K562 (cell line): ENCODE measurements around the gene CCDC9. TPM values are rescaled to one million over a fixed set of nuclear protein-coding genes. Genes with fewer than 3 reads are reported as not detected.

Experiments
- BCLAF1 ChIP-seq, 2 experiments: fragments of 450-650 bp in 1 of 2; IDR thresholded peaks; 2 replicates each; pipeline ENCODE4 v1.6.1; 2011 to 2017; ENCODE audit warnings: low read depth in 2 of 2, antibody characterized with exemption in 1 of 2, borderline replicate concordance in 1 of 2, low read length in 1 of 2, mild to moderate bottlenecking in 1 of 2, mixed read lengths in 1 of 2; ENCODE audit not compliant: control insufficient read depth in 1 of 2
- BRF1 ChIP-seq: IDR thresholded peaks from 3 replicates; pipeline ENCODE4 v1.6.1; 2011; ENCODE audit warnings: borderline replicate concordance, mild to moderate bottlenecking; ENCODE audit not compliant: insufficient read length; ENCODE audit errors: extremely low read depth
- CBX1 ChIP-seq: sonication (generic); IDR thresholded peaks from 2 replicates; pipeline ENCODE4 v1.6.1; 2016; ENCODE audit warnings: antibody characterized with exemption, low read depth, mild to moderate bottlenecking
- CCNT2 ChIP-seq: IDR thresholded peaks from 2 replicates; pipeline ENCODE4 v1.6.1; 2011; ENCODE audit warnings: borderline replicate concordance, low read depth, mild to moderate bottlenecking, moderate library complexity, mixed read lengths, low read length; ENCODE audit not compliant: insufficient read length; ENCODE audit errors: extremely low read depth
- EHMT2 ChIP-seq: fragments of 450-650 bp; IDR thresholded peaks from 2 replicates; pipeline ENCODE4 v1.6.1; 2018; ENCODE audit warnings: antibody characterized with exemption
- FOXO4 ChIP-seq: fragments of 450-650 bp; formaldehyde crosslinking; IDR thresholded peaks from 2 replicates; pipeline ENCODE4 v1.4.0; 2020; ENCODE audit warnings: mild to moderate bottlenecking, moderate library complexity
- HDGF ChIP-seq: fragments of 450-650 bp; IDR thresholded peaks from 2 replicates; pipeline ENCODE4 v1.6.1; 2016
- HIVEP1 ChIP-seq: fragments of 250-450 bp; sonication (Bioruptor Pico); IDR thresholded peaks from 2 replicates; pipeline ENCODE4 v1.4.0; 2020; ENCODE audit warnings: mild to moderate bottlenecking
- HNRNPUL1 ChIP-seq: fragments of 200-400 bp; formaldehyde crosslinking; IDR thresholded peaks from 2 replicates; pipeline ENCODE4 v1.6.1; 2017; ENCODE audit warnings: low read length
- KDM2B ChIP-seq: fragments of 250-450 bp; sonication (Bioruptor Pico); IDR thresholded peaks from 2 replicates; pipeline ENCODE4 v1.8.0; 2021; ENCODE audit warnings: mild to moderate bottlenecking, moderate library complexity
- NCOA2 ChIP-seq, 2 experiments: fragments of 450-650 bp; IDR thresholded peaks; 2 replicates each; pipeline ENCODE4 v1.6.1; 2018; ENCODE audit warnings: mild to moderate bottlenecking in 2 of 2, moderate library complexity in 1 of 2; ENCODE audit not compliant: partially characterized antibody in 2 of 2
- RCOR1 ChIP-seq, 2 experiments: IDR thresholded peaks; 2 replicates each; pipeline ENCODE4 v1.6.1; 2012; ENCODE audit warnings: low read depth in 2 of 2, low read length in 2 of 2, borderline replicate concordance in 1 of 2, improper control_type of control experiment in 1 of 2
- SUPT5H ChIP-seq: fragments of 450-650 bp; IDR thresholded peaks from 2 replicates; pipeline ENCODE4 v1.6.1; 2016
- ZBED1 ChIP-seq: IDR thresholded peaks from 2 replicates; pipeline ENCODE4 v1.6.1; 2014
- ZBTB8A ChIP-seq: fragments of 450-650 bp; IDR thresholded peaks from 2 replicates; pipeline ENCODE4 v1.6.1; 2018; ENCODE audit warnings: mild to moderate bottlenecking, moderate library complexity; ENCODE audit not compliant: partially characterized antibody
- ZFP91 ChIP-seq: sonication (generic); formaldehyde crosslinking; IDR thresholded peaks from 2 replicates; pipeline ENCODE4 v1.8.0; 2022; ENCODE audit warnings: mild to moderate bottlenecking, missing genetic modification reagents
- ZNF347 ChIP-seq: fragments of 450-650 bp; formaldehyde crosslinking; IDR thresholded peaks from 2 replicates; pipeline ENCODE4 v1.4.0; 2020; ENCODE audit warnings: low read depth, mild to moderate bottlenecking, moderate library complexity
- ZNF75A ChIP-seq: fragments of 450-650 bp; formaldehyde crosslinking; IDR thresholded peaks from 2 replicates; pipeline ENCODE4 v1.4.0; 2020; ENCODE audit warnings: mild to moderate bottlenecking
- polyA plus RNA-seq, 8 experiments: library from polyadenylated mRNA; depleted of rRNA in 4 of 8; stranded (reverse) in 5 of 8; unstranded in 3 of 8; fragments of >200 nt; fragmentation: Nextera tagmentation in 2 of 8; fragmentation: Illumina TruSeq in 1 of 8; extraction: Ambion mirVana in 2 of 8; extraction: Trizol in 1 of 8; gene quantifications; 2 replicates each; pipeline versions ENCODE4 v1.2.1 to v1.2.3, GENCODE V29; 2011 to 2014; ENCODE audit warnings: inconsistent platforms in 1 of 8, missing spikeins in 1 of 8
- total RNA-seq, 7 experiments: library from RNA; depleted of rRNA in 6 of 7; stranded (reverse); fragments of >200 nt in 6 of 7; fragmentation: Illumina TruSeq in 2 of 7; extraction: Trizol in 2 of 7; gene quantifications; 2 replicates each; pipeline versions ENCODE4 v1.2.1 to v1.2.3, GENCODE V29; 2011 to 2021; ENCODE audit warnings: low replicate concordance in 1 of 7
- TF ChIP-seq, protein P1 (sequence below): sonication (generic); formaldehyde crosslinking; IDR thresholded peaks from 2 replicates; pipeline ENCODE4 v1.8.0; 2022; ENCODE audit warnings: mild to moderate bottlenecking, missing genetic modification reagents
- TF ChIP-seq, protein P2 (sequence below): fragments of 450-650 bp; IDR thresholded peaks from 2 replicates; pipeline ENCODE4 v1.6.1; 2017; ENCODE audit warnings: mild to moderate bottlenecking, moderate library complexity

Gene CCDC9
- total and polyA plus RNA-seq, 9 of the 15 experiments (the other 6 are each of a cell fraction or from before 2014, with no cell fraction given) = 0.23 to 38.6 (median 8.4) TPM

DNA sequence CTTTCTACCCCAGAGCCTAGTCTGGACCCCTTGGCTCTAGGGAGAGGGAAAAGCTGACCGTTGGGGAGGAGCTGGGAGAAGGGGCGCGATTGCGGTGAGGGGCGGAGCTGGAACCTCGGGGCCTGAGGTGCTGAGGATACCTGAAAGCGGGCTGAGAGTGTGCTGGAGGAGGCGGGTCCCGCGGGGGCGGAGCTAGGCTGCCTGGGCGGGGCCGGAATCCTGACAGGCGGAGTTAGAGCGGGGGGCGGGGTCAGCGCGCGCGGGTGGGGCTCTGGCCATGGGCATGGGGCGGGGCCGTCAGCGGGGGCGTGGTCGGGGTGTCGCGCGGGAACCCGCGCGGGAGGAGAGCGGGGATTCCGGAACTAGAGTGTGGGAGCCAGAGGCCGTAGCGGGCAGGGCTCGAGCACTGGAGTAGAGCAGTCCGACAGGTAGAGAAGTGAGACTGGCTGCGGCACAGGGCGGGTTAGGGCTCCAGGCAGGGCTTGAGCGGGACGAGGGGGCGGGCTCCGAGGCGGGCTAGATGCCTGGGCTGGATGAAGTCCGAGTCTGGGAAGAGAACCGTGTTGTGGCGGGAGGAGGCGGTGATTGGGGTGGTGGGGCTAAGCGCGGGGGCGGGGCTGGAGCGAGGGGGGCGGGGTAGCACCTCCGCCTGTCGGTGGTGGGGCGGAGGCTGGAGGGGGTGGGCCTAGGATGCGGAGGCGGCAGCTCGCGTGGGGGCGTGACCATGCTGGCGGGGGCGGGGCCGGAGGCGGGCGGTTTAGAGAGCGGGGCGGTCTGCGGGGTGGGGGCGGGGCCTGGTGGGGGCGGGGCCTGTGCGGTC, 18.0 kb downstream of the CCDC9 start, which contains the start of gene INAFM1 (continued):
- TF ChIP-seq BCLAF1 (IDR thresholded peaks at IDR 0.05; ENCODE audit: borderline replicate concordance in 1 of 2, control insufficient read depth in 1 of 2, low read depth in 2 of 2, low read length in 1 of 2) = no peak
- TF ChIP-seq ZNF75A = no peak
- no peak for TF ChIP-seq KDM2B (CRISPR knock-in tag)
- TF ChIP-seq HIVEP1 (CRISPR knock-in tag) = peak; percentile 73; the same call in 1 of the 2 replicates
- TF ChIP-seq, protein P1, sequence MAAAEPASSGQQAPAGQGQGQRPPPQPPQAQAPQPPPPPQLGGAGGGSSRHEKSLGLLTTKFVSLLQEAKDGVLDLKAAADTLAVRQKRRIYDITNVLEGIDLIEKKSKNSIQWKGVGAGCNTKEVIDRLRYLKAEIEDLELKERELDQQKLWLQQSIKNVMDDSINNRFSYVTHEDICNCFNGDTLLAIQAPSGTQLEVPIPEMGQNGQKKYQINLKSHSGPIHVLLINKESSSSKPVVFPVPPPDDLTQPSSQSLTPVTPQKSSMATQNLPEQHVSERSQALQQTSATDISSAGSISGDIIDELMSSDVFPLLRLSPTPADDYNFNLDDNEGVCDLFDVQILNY = no peak
- no peak for TF ChIP-seq NCOA2 (IDR thresholded peaks at IDR 0.05; ENCODE audit: partially characterized antibody in 2 of 2)
- peak; percentile 83; the same call in 1 of the 2 replicates for TF ChIP-seq FOXO4 (CRISPR knock-in tag)
- no peak for TF ChIP-seq EHMT2
- TF ChIP-seq, protein P2, sequence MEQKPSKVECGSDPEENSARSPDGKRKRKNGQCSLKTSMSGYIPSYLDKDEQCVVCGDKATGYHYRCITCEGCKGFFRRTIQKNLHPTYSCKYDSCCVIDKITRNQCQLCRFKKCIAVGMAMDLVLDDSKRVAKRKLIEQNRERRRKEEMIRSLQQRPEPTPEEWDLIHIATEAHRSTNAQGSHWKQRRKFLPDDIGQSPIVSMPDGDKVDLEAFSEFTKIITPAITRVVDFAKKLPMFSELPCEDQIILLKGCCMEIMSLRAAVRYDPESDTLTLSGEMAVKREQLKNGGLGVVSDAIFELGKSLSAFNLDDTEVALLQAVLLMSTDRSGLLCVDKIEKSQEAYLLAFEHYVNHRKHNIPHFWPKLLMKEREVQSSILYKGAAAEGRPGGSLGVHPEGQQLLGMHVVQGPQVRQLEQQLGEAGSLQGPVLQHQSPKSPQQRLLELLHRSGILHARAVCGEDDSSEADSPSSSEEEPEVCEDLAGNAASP = no peak
- TF ChIP-seq ZBED1 = peak; percentile 25; the same call in 1 of the 2 replicates
- no peak for TF ChIP-seq HNRNPUL1
- TF ChIP-seq SUPT5H = peak; percentile 76
- TF ChIP-seq ZBTB8A = no peak
- peak; percentile 64 for TF ChIP-seq CCNT2
- no peak for TF ChIP-seq RCOR1 (IDR thresholded peaks at IDR 0.05; ENCODE audit: borderline replicate concordance in 1 of 2, low read depth in 2 of 2, low read length in 2 of 2)
- TF ChIP-seq CBX1 = no peak
- no peak for TF ChIP-seq BRF1
- TF ChIP-seq ZFP91 (CRISPR knock-in tag) = no peak
- TF ChIP-seq HDGF = no peak
- no peak for TF ChIP-seq ZNF347
